Measurements from ENCODE around the gene MRPS31. TPM values are rescaled to one million over a fixed set of nuclear protein-coding genes. Genes with fewer than 3 reads are reported as not detected.
A peak's percentile ranks its signal among the peaks of the same experiment; 100 is the strongest.
"Not testable (repeated sequence)": the region's sequence is repeated elsewhere in the genome, so short reads cannot be mapped to it uniquely, and the experiment has no call there.

The MRPS31 gene
- total RNA-seq, 4 donors from 2014 or later: 26.9 to 34.9 (median 32.3) TPM

GRCh38 chr13:40749327-40749726, 21.7 kb downstream of the MRPS31 start:
- Histone ChIP-seq H3K27me3 (no peaks in the 10 kb centered on the region), H3K36me3 (peaks cover 8 to 9% of the 10 kb centered on the region in 2 donors), H3K4me1 (no peaks in the 10 kb centered on the region), H3K9me3 (no peaks in the 10 kb centered on the region), H3K27ac (no peak overlapping the region), H3K4me3 (replicated peaks in 1 of 3) (no peak overlapping the region)
- no peak for DNase-seq
- TF ChIP-seq POLR2A (IDR thresholded peaks at IDR 0.05) (no peak), CTCF (IDR thresholded peaks at IDR 0.05) (peak in 1 of 6 experiments; percentile 27)
- WGBS, 2 donors: 92 to 96% methylated on average over 1 of the region's 1 CpG
- intact Hi-C loops (cut with DNase I): no loop called here

GRCh38 chr13:40735232-40735548, 35.8 kb downstream of the MRPS31 start:
- WGBS, 2 donors: 71 to 79% methylated on average over 9 to 10 of the region's 11 CpGs
- H3K4me3 ChIP-seq (replicated peaks in 1 of 3); H3K36me3 ChIP-seq; H3K9me3 ChIP-seq; H3K27ac ChIP-seq; DNase-seq; H3K27me3 ChIP-seq; intact Hi-C loops (cut with DNase I); H3K4me1 ChIP-seq: not testable (repeated sequence)

- intact Hi-C loops (cut with DNase I); H3K9me3 ChIP-seq; H3K4me1 ChIP-seq; H3K4me3 ChIP-seq (replicated peaks in 1 of 3); H3K36me3 ChIP-seq; H3K27me3 ChIP-seq; H3K27ac ChIP-seq; DNase-seq: not testable (repeated sequence)
- 86 to 91% methylated on average over 24 of the region's 24 CpGs for WGBS, 2 donors
These were observed 36.3 kb downstream of the MRPS31 start for GRCh38 chr13:40734536-40735231.

- no peak overlapping the region for H3K27ac ChIP-seq
- DNase-seq: no peak
- intact Hi-C loops (cut with DNase I): no loop called here
- H3K9me3 ChIP-seq: no peaks in the 10 kb centered on the region
- H3K4me1 ChIP-seq: no peaks in the 10 kb centered on the region
- H3K27me3 ChIP-seq: no peaks in the 10 kb centered on the region
- H3K4me3 ChIP-seq (replicated peaks in 1 of 3): no peak overlapping the region
- peaks cover 5 to 8% of the 10 kb centered on the region in 2 donors for H3K36me3 ChIP-seq
- no peak for TF ChIP-seq POLR2A (IDR thresholded peaks at IDR 0.05)
- TF ChIP-seq CTCF (IDR thresholded peaks at IDR 0.05): no peak
- WGBS, 2 donors: 97 to 100% methylated on average over 1 of the region's 1 CpG
These were observed 38.3 kb downstream of the MRPS31 start for GRCh38 chr13:40732658-40733057.

- no peaks in the 10 kb centered on the region for H3K4me1 ChIP-seq
- H3K4me3 ChIP-seq (replicated peaks in 1 of 3): no peak overlapping the region
- no peak for TF ChIP-seq CTCF (IDR thresholded peaks at IDR 0.05)
- H3K9me3 ChIP-seq: no peaks in the 10 kb centered on the region
- peaks cover 5 to 8% of the 10 kb centered on the region in 2 donors for H3K36me3 ChIP-seq
- intact Hi-C loops (cut with DNase I): no loop called here
- DNase-seq: no peak
- H3K27ac ChIP-seq: no peak overlapping the region
- WGBS, 2 donors: 91 to 95% methylated on average over 6 of the region's 6 CpGs
- H3K27me3 ChIP-seq: no peaks in the 10 kb centered on the region
These were observed 42.4 kb downstream of the MRPS31 start for GRCh38 chr13:40728595-40728994.

GRCh38 chr13:40714433-40714832, 56.6 kb downstream of the MRPS31 start:
- H3K9me3 ChIP-seq; H3K27me3 ChIP-seq; H3K4me1 ChIP-seq; DNase-seq; H3K27ac ChIP-seq; intact Hi-C loops (cut with DNase I); H3K4me3 ChIP-seq (replicated peaks in 1 of 3): not testable (repeated sequence)
- peaks cover 12 to 14% of the 10 kb centered on the region in 2 donors for H3K36me3 ChIP-seq
- no CpG with 5 or more reads among the region's 1 CpG for WGBS, 2 donors

- intact Hi-C loops (cut with DNase I): no loop called here
- TF ChIP-seq CTCF (IDR thresholded peaks at IDR 0.05) (no peak), POLR2A (IDR thresholded peaks at IDR 0.05) (no peak)
- no peak overlapping the region for H3K27ac ChIP-seq
- H3K36me3 ChIP-seq: no peaks in the 10 kb centered on the region
- no peak for DNase-seq
- H3K4me1 ChIP-seq: no peaks in the 10 kb centered on the region
- WGBS, 2 donors: 82 to 87% methylated on average over 2 of the region's 2 CpGs
- no peaks in the 10 kb centered on the region for H3K27me3 ChIP-seq
- H3K9me3 ChIP-seq: no peaks in the 10 kb centered on the region
- no peak overlapping the region for H3K4me3 ChIP-seq (replicated peaks in 1 of 3)
These were observed 64.6 kb downstream of the MRPS31 start for GRCh38 chr13:40706439-40706838.

All from thyroid gland (tissue), 4 donors.